Neural crest cell (in vitro differentiated cells): ENCODE results near the gene TCEA2. TPM values are rescaled to one million over a fixed set of nuclear protein-coding genes. Genes with fewer than 3 reads are reported as not detected.

ENCODE experiments used
- DNase-seq: peaks from one replicate; pipeline ENCODE4 v3.0.0; 2021; ENCODE audit warnings: low read depth, mixed read lengths, low spot score
- H3K27ac Mint-ChIP-seq: one replicate; pipeline ENCODE4 v1.8.0; 2021; ENCODE audit warnings: mild to moderate bottlenecking, mixed read lengths; ENCODE audit not compliant: unreplicated experiment
- H3K27me3 Mint-ChIP-seq: 2 replicates; pipeline ENCODE4 v1.8.0; 2021; ENCODE audit warnings: low read depth, mild to moderate bottlenecking, mixed read lengths
- H3K36me3 Mint-ChIP-seq: 2 replicates; pipeline ENCODE4 v1.8.0; 2021; ENCODE audit warnings: low read depth, mild to moderate bottlenecking, mixed read lengths
- H3K4me1 Mint-ChIP-seq: 2 replicates; pipeline ENCODE4 v1.8.0; 2021; ENCODE audit warnings: mixed read lengths
- H3K4me3 Mint-ChIP-seq: one replicate; pipeline ENCODE4 v1.8.0; 2021; ENCODE audit warnings: mild to moderate bottlenecking, mixed read lengths
- H3K9me3 Mint-ChIP-seq: 2 replicates; pipeline ENCODE4 v1.8.0; 2021; ENCODE audit warnings: mixed read lengths
- CTCF ChIP-seq: fragments of 200-600 bp; sonication (generic); conservative IDR thresholded peaks from 2 replicates; pipeline ENCODE4 v1.5.0; 2021; ENCODE audit warnings: antibody characterized with exemption, mild to moderate bottlenecking
- total RNA-seq: library from RNA; stranded (reverse); gene quantifications from 2 replicates; pipeline ENCODE4 v1.2.1, GENCODE V29; 2021

Gene TCEA2
- total RNA-seq, 1 donor from 2014 or later: 82.5 TPM

GRCh38 chr20:64045346-64046011 is 17.5 kb upstream of the TCEA2 start:
- no peak overlapping the region for H3K27ac Mint-ChIP-seq
- H3K4me1 Mint-ChIP-seq: no peaks in the 10 kb centered on the region
- no peaks in the 10 kb centered on the region for H3K9me3 Mint-ChIP-seq
- no peaks in the 10 kb centered on the region for H3K36me3 Mint-ChIP-seq
- H3K4me3 Mint-ChIP-seq: no peak overlapping the region
- no peak for DNase-seq
- TF ChIP-seq CTCF: no peak
- H3K27me3 Mint-ChIP-seq: peaks cover 81% of the 10 kb centered on the region

- Mint-ChIP-seq H3K4me3 (no peak overlapping the region), H3K36me3 (no peaks in the 10 kb centered on the region), H3K4me1 (no peaks in the 10 kb centered on the region), H3K9me3 (no peaks in the 10 kb centered on the region), H3K27ac (no peak overlapping the region), H3K27me3 (peaks cover 80% of the 10 kb centered on the region)
- no peak for TF ChIP-seq CTCF
- DNase-seq: no peak
These were observed 16.0 kb upstream of the TCEA2 start for GRCh38 chr20:64047046-64047389.

- no peak overlapping the region for H3K4me3 Mint-ChIP-seq
- peaks cover 80% of the 10 kb centered on the region for H3K27me3 Mint-ChIP-seq
- no peak for DNase-seq
- no peaks in the 10 kb centered on the region for H3K9me3 Mint-ChIP-seq
- TF ChIP-seq CTCF: no peak
- H3K36me3 Mint-ChIP-seq: no peaks in the 10 kb centered on the region
- H3K27ac Mint-ChIP-seq: no peak overlapping the region
- no peaks in the 10 kb centered on the region for H3K4me1 Mint-ChIP-seq
These were observed 15.0 kb upstream of the TCEA2 start for GRCh38 chr20:64047968-64048401.

- H3K36me3 Mint-ChIP-seq: no peaks in the 10 kb centered on the region
- DNase-seq: no peak
- H3K4me1 Mint-ChIP-seq: no peaks in the 10 kb centered on the region
- no peak overlapping the region for H3K4me3 Mint-ChIP-seq
- peaks cover 80% of the 10 kb centered on the region for H3K27me3 Mint-ChIP-seq
- no peak overlapping the region for H3K27ac Mint-ChIP-seq
- TF ChIP-seq CTCF: no peak
- H3K9me3 Mint-ChIP-seq: no peaks in the 10 kb centered on the region
These were observed 14.5 kb upstream of the TCEA2 start for GRCh38 chr20:64048402-64049044.

GRCh38 chr20:64049060-64049877 is 13.7 kb upstream of the TCEA2 start, which contains the start of gene SOX18:
TSS of gene SOX18 (minus strand) at chr20:64049639. CDS start at chr20:64049516, 123 bp downstream.
- H3K27ac Mint-ChIP-seq: no peak within 1 kb of the TSS
- peaks cover 76% of the 10 kb centered on the region for H3K27me3 Mint-ChIP-seq
- no peaks in the 10 kb centered on the region for H3K9me3 Mint-ChIP-seq
- no peak for DNase-seq
- TF ChIP-seq CTCF: no peak
- peak within 1 kb of the TSS; percentile 27 for H3K4me3 Mint-ChIP-seq
- no peaks in the 10 kb centered on the region for H3K36me3 Mint-ChIP-seq
- H3K4me1 Mint-ChIP-seq: peaks cover 2% of the 10 kb centered on the region
